HG02852 (cell line): ENCODE data around the gene KLC1.
"Not testable (repeated sequence)": the region's sequence is repeated elsewhere in the genome, so short reads cannot be mapped to it uniquely, and the experiment has no call there.

Experiments used
- ATAC-seq: cut with Tn5 transposase; IDR thresholded peaks from one replicate; pipeline ENCODE4 v1.9.1; 2021; ENCODE audit warnings: mild to moderate bottlenecking, moderate library complexity; ENCODE audit not compliant: unreplicated experiment

The KLC1 gene

DNA sequence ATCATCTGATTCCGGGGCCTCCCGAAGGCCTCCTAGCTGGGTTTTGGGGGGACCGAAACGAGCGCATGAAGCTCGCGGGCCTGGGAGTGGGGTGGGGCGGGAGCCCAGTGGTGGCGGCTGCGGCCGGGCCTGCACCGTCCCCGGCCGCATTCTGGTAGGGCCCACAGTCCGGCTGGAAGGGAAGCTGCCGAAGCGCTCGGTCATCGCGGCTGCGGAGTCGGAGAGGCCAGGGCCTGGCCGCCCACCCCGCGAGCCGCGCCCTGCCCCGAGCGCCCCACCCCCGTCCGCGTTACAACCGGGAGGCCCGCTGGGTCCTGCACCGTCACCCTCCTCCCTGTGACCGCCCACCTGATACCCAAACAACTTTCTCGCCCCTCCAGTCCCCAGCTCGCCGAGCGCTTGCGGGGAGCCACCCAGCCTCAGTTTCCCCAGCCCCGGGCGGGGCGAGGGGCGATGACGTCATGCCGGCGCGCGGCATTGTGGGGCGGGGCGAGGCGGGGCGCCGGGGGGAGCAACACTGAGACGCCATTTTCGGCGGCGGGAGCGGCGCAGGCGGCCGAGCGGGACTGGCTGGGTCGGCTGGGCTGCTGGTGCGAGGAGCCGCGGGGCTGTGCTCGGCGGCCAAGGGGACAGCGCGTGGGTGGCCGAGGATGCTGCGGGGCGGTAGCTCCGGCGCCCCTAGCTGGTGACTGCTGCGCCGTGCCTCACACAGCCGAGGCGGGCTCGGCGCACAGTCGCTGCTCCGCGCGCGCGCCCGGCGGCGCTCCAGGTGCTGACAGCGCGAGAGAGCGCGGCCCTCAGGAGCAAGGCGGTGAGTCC, at the start of gene KLC1:
TSS of gene KLC1 (plus strand) at position 528 of the 819 bp plus-strand sequence. CDS start 25,354 bp downstream, outside the sequence.
- ATAC-seq, result peak; percentile 72

DNA sequence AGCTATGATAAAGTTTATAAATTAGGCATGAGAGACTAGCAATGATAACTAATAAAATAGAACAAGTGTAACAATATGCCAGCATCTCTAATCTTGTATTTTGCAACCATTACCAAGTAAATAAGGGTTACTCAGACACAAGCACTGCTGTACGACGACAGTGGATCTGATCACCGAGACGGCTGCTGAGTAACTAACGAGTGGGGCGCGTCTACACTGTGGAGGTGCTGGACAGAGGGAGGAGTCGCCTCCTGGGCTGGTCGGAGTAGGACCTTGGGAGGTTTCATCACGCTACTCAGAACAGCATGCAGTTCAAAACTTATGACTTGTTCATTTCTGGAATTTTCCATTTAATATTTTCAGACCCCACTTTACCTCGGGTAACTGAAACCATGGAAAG, 47.8 kb upstream of the KLC1 start:
- no peak for ATAC-seq

- no peak for ATAC-seq
Measured at GRCh38 chr14:103581954-103582703, 46.9 kb upstream of the KLC1 start.

DNA sequence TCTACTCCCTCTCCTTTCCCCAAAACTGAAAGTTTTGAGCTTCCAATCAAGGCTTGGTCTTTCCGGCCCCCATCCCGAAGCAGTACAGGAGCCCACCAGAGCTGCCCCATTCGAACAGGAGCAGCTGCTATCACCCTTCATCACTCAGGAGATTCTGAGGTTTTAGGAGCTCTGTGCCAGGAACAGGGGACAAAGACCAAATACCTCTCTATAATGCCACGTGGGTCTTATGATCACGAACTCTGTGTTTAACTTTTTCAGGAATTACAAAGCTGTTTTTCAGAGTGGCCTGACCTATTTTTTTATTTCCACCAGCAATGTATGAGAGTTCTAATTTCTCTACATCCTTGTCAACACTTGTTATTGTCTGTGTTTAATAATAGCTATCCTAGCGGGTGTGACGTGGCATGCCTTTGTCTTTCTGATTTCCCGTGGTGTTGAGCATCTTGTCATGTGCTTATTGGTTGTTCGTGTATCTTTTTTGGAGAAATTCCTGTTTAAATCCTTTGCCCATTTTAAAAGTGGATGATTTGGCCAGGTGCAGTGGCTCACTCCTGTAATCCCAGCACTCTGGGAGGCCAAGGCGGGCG, 44.6 kb upstream of the KLC1 start:
- ATAC-seq, result no peak

- ATAC-seq, result peak; percentile 92
Measured at GRCh38 chr14:103593577-103593976, 35.4 kb upstream of the KLC1 start.

- ATAC-seq, result no peak
Measured at GRCh38 chr14:103594265-103594664, 34.7 kb upstream of the KLC1 start.

- ATAC-seq, result no peak
Measured at GRCh38 chr14:103597623-103598377, 31.2 kb upstream of the KLC1 start.

DNA sequence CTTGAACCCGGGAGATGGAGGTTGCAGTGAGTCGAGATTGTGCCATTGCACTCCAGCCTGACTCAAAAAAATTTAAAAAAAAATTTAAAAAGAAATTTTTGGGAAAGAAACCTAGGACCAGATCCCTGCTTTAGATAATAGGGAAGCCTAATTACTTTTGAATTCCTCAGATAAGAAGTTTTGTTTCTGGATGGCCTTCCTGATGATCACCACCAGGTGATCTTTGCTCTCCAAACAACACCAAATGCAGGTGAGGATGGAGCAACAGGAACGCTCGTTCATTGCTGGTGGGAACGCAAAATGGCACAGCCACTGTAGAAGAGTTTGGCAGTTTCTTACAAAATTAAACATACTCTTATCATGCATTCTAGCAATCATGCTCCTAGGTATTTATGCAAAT, 28.5 kb upstream of the KLC1 start:
- ATAC-seq, result no peak

- ATAC-seq, result no peak
Measured at GRCh38 chr14:103604620-103605019, 24.4 kb upstream of the KLC1 start.

- peak; percentile 79 for ATAC-seq
Measured at GRCh38 chr14:103606963-103607668, 21.9 kb upstream of the KLC1 start.

GRCh38 chr14:103607822-103608221, 21.2 kb upstream of the KLC1 start:
- no peak for ATAC-seq

DNA sequence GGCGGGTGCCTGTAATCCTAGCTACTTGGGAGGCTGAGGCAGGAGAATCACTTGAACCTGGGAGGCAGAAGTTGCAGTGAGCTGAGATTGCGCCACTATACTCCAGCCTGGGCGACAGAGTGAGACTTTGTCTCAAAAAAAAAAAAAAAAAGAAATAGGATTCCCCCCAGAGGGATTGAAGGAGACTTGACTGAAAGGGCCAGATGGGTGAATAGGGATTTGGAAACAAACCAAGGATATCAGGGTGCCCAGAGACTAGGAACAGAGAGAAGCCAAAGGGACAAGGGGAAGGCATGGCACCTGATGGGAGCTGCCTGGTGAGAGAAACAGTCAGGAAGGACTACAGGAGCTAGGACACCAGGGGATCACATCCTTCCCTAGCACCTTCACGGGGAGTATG, 19.9 kb upstream of the KLC1 start:
- ATAC-seq, result not testable (repeated sequence)

DNA sequence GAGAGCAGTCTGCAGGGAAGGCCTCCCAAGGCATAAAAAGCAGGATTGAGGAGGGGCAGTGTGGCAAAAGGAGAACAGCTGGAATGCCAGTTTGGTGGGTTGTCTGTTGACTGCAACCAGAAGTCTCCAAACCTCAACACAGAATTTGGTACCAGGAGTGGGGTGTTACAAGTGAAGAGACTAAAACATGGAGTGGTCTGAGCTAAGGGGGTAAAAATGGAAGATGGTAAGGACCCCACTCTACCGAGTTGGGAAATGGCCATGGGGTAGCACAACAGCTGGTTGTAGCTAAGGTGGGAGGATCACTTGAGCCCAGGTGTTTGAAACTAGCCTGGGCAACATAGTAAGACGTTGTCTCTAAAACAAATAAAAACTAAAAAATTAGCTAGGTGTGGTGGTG, 17.8 kb upstream of the KLC1 start:
- ATAC-seq, result no peak

GRCh38 chr14:103613517-103613916, 15.5 kb upstream of the KLC1 start:
- ATAC-seq, result no peak

GRCh38 chr14:103616635-103617300, 12.2 kb upstream of the KLC1 start:
- no peak for ATAC-seq

GRCh38 chr14:103619057-103619456, 10.0 kb upstream of the KLC1 start:
- no peak for ATAC-seq

DNA sequence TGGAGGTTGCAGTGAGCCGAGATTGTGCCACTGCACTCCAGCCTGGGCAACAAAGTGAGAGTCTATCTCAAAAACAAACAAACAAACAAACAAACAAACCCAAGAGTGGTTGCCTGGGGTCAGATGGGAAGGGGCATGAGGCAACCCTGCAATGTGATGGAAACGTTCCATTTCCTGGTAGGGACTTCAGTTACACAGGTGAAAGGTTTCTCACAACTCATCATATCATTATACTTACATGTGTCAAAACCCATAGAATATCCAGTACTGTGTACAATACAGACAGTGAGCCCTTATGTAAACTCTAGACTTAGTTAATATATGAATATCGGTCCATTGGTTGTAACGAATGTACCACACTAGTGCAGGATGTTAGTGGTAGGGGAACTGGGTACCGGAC, 7.2 kb upstream of the KLC1 start:
- ATAC-seq, result no peak

- ATAC-seq, result no peak
Measured at GRCh38 chr14:103623308-103623707, 5.7 kb upstream of the KLC1 start.

DNA sequence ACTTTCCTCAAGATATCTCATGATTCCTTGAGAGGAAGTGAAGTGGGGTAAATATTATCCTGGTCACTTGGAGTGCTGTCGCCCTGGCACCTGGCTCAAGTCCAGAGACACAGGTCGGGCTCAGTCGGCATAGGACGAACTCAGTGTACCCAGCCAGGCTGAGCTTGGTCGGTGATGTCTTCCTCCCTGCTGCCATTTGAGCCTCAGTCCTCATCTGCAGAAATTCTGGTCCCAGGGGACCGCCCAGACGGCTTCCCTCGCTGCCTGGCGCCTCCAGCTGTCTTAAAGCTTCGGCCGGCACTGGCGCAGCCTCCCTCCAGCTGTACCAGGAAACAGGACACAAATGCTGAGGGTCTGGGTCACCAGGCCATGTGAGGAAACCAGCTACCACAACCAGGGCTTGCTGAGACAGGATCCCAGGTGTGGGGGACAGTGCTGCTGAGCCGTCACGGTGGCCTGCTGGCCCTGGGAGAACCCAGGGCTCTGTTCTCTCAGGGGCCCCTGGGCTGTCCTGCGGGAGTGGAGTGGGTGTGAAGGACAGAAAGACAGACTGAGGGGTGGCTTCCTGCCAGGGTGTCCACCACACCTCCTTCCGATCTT, 5.0 kb upstream of the KLC1 start:
- ATAC-seq, result no peak

DNA sequence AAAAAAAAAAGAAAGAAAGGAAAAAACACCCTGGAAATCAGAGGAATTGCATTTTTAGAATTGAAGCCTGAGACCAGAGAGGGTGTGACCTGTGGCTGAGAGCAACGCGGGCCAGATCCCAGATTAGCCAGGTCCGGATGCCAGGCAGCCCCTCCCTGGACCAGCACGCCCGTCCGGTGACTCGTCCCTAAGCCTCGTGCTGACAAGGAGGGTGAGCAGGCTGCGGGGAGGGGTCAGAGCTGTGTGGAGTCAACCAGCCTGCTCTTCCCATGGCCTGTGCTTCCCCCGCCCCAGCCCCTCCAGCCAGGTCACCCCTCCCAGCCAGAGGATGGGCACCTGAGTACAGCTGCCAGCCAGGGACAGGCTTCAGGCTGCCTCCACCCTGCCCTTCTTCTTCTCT, 4.2 kb upstream of the KLC1 start:
- ATAC-seq, result no peak
